GM19043 (cell line): ENCODE results near the gene NPY5R.

Source experiments
- ATAC-seq: cut with Tn5 transposase; IDR thresholded peaks from one replicate; pipeline ENCODE4 v1.9.1; 2021; ENCODE audit warnings: low read depth; ENCODE audit not compliant: unreplicated experiment

The NPY5R gene

DNA sequence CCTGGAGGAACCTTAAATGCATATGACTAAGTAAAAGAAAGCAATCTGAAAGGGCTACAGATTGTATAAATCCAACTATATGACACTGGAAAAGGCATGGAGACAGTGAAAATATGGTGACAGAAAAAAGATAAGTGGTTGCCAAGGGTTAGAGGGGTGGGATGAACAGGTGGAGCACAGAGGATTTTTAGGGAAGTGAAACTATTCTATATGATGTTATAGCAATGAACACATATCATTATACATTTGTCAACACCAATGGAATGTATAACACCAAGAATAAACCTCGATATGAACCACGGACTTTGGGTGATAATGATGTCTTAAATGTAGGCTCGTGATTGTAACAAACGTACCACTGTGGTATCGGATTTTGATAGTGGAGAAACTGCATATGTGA, 40.7 kb downstream of the NPY5R start:
- ATAC-seq, result no peak

DNA sequence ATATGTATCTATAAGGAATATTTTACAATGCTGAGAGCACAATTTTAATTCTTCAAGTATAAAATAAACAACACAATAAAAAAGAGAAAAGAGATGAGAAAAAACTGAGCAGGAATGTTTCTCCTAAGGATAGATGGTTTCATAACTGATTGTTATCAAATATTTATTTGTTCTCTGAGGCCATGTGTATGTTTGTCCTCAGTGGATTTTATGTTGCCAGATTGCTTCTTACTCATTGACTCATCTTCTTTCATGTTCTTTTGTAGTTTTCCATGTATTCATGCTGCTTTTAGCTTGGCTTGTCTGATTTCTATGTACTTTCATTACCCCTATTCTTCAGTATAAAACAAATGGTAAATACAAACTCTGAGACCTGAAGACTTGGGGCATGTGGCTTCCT, 41.2 kb downstream of the NPY5R start:
- ATAC-seq, result no peak

DNA sequence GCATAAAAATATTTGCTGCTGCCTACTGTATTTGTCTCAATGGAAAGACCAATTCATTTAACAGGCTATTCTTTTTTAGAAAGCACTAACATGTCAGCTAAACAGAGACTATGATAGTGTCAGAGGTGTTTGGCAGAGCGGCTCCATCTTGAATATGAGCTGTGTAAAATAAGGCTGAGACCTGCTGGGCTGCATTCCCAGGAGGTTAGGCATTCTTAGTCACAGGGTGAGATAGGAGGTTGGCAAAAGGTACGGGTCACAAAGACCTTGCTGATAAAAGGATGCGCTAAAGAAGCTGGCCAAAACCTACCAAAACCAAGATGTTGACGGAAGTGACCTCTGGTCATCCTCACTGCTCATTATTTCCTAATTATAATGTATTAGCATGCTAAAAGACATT, 41.8 kb downstream of the NPY5R start:
- ATAC-seq, result no peak

- ATAC-seq, result no peak
Observed at GRCh38 chr4:163391756-163392155, 48.1 kb downstream of the NPY5R start.

- ATAC-seq, result no peak
Observed at GRCh38 chr4:163392328-163392727, 48.6 kb downstream of the NPY5R start.

GRCh38 chr4:163393471-163393870, 49.8 kb downstream of the NPY5R start:
- ATAC-seq, result no peak

DNA sequence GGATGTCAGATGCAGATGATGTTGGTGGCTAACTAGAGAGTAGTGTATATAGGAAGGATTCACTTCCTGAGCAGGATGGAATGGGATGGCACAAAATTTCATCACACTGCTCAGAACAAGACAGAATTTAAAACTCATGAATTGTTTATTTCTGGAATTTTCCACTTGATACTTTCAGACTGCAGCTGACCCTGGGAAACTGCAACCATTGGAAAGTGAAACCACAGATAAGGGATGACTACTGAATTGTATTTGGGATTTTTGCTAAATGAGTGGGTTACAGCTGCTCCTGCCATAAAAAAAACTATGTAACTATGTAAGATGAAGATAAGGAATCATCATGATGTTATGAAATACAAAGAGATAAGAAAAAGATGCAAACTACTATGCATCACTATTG, 51.4 kb downstream of the NPY5R start:
- ATAC-seq, result no peak

DNA sequence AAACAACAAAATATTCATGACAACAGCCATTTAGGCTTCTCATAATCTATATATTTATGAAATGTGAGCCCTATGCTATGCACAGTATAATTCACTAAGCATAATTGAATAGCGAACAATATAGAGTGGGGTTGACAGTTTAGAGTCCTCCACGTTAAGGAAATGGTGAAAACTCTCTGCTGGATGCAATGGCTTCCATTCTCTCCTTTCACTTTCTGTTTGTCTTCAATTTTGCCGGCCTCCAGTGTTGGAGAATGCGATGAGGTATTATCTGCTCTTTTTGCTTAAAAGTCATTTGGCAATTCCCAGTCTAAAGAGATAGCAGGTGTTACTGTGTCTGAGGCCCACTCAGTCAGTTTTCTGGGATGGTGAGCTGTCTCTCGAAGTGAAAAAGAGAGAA, 52.1 kb downstream of the NPY5R start:
- ATAC-seq, result no peak

GRCh38 chr4:163398238-163398637, 54.5 kb downstream of the NPY5R start:
- ATAC-seq, result no peak

- no peak for ATAC-seq
Observed at GRCh38 chr4:163400911-163401310, 57.2 kb downstream of the NPY5R start.
